Activated T-cell treated with anti-CD3 and anti-CD28 coated beads, Interleukin-2, amount 50 U/mL, for 24 hours (primary cell): ENCODE data around the gene POU3F4.

ENCODE experiments used
- DNase-seq: peaks from one replicate; pipeline ENCODE4 v3.0.0-alpha.2; 2020
- H3K27ac Mint-ChIP-seq: 2 replicates; pipeline ENCODE4 v1.8.0; 2020; ENCODE audit warnings: mild to moderate bottlenecking, mixed read lengths
- H3K27me3 Mint-ChIP-seq: 2 replicates; pipeline ENCODE4 v1.8.0; 2020; ENCODE audit warnings: mixed read lengths
- H3K36me3 Mint-ChIP-seq: 2 replicates; pipeline ENCODE4 v1.8.0; 2020; ENCODE audit warnings: low read depth, mixed read lengths
- H3K4me1 Mint-ChIP-seq: 2 replicates; pipeline ENCODE4 v1.8.0; 2020; ENCODE audit warnings: low read depth, mixed read lengths
- H3K4me3 Mint-ChIP-seq: 2 replicates; pipeline ENCODE4 v1.8.0; 2020; ENCODE audit warnings: mild to moderate bottlenecking, moderate library complexity, mixed read lengths
- H3K9me3 Mint-ChIP-seq: 2 replicates; pipeline ENCODE4 v1.8.0; 2020; ENCODE audit warnings: mixed read lengths

POU3F4 gene

GRCh38 chrX:83508006-83508405, at the start of gene POU3F4:
TSS of gene POU3F4 (plus strand) at chrX:83508290. CDS start at chrX:83508325, 35 bp downstream.
- Mint-ChIP-seq H3K4me1 (peaks cover 2% of the 10 kb centered on the region), H3K27ac (no peak within 1 kb of the TSS), H3K9me3 (no peaks in the 10 kb centered on the region), H3K36me3 (no peaks in the 10 kb centered on the region), H3K27me3 (peaks cover 97% of the 10 kb centered on the region), H3K4me3 (no peak within 1 kb of the TSS)
- DNase-seq = no peak

- H3K4me1 Mint-ChIP-seq = no peaks in the 10 kb centered on the region
- no peak for DNase-seq
- H3K36me3 Mint-ChIP-seq = no peaks in the 10 kb centered on the region
- no peak overlapping the region for H3K4me3 Mint-ChIP-seq
- peaks cover 22% of the 10 kb centered on the region for H3K27me3 Mint-ChIP-seq
- H3K27ac Mint-ChIP-seq = no peak overlapping the region
- H3K9me3 Mint-ChIP-seq = no peaks in the 10 kb centered on the region
Measured at GRCh38 chrX:83469551-83469950, 38.5 kb upstream of the POU3F4 start.

GRCh38 chrX:83495898-83496297, 12.2 kb upstream of the POU3F4 start:
- Mint-ChIP-seq H3K4me3 (no peak overlapping the region), H3K27me3 (peaks cover 17% of the 10 kb centered on the region), H3K4me1 (no peaks in the 10 kb centered on the region), H3K9me3 (no peaks in the 10 kb centered on the region), H3K27ac (no peak overlapping the region), H3K36me3 (no peaks in the 10 kb centered on the region)
- no peak for DNase-seq

GRCh38 chrX:83501003-83501402, 7.1 kb upstream of the POU3F4 start:
- H3K36me3 Mint-ChIP-seq = no peaks in the 10 kb centered on the region
- no peaks in the 10 kb centered on the region for H3K9me3 Mint-ChIP-seq
- H3K4me3 Mint-ChIP-seq = no peak overlapping the region
- no peak for DNase-seq
- peaks cover 63% of the 10 kb centered on the region for H3K27me3 Mint-ChIP-seq
- no peaks in the 10 kb centered on the region for H3K4me1 Mint-ChIP-seq
- no peak overlapping the region for H3K27ac Mint-ChIP-seq

- peaks cover 68% of the 10 kb centered on the region for H3K27me3 Mint-ChIP-seq
- H3K27ac Mint-ChIP-seq = no peak overlapping the region
- H3K4me3 Mint-ChIP-seq = no peak overlapping the region
- H3K9me3 Mint-ChIP-seq = no peaks in the 10 kb centered on the region
- DNase-seq = no peak
- no peaks in the 10 kb centered on the region for H3K4me1 Mint-ChIP-seq
- H3K36me3 Mint-ChIP-seq = no peaks in the 10 kb centered on the region
Measured at GRCh38 chrX:83501530-83501929, 6.6 kb upstream of the POU3F4 start.

GRCh38 chrX:83504721-83505479, 3.2 kb upstream of the POU3F4 start:
- H3K36me3 Mint-ChIP-seq = no peaks in the 10 kb centered on the region
- H3K27me3 Mint-ChIP-seq = peaks cover 97% of the 10 kb centered on the region
- peaks cover 2% of the 10 kb centered on the region for H3K4me1 Mint-ChIP-seq
- H3K9me3 Mint-ChIP-seq = no peaks in the 10 kb centered on the region
- no peak overlapping the region for H3K27ac Mint-ChIP-seq
- no peak overlapping the region for H3K4me3 Mint-ChIP-seq
- no peak for DNase-seq

GRCh38 chrX:83508526-83509253, 600 bp downstream of the POU3F4 start:
- Mint-ChIP-seq H3K4me1 (peaks cover 2% of the 10 kb centered on the region), H3K9me3 (no peaks in the 10 kb centered on the region), H3K36me3 (no peaks in the 10 kb centered on the region), H3K27ac (no peak overlapping the region), H3K4me3 (no peak overlapping the region), H3K27me3 (peaks cover 93% of the 10 kb centered on the region)
- no peak for DNase-seq

GRCh38 chrX:83509254-83509801, 1.2 kb downstream of the POU3F4 start:
- Mint-ChIP-seq H3K36me3 (no peaks in the 10 kb centered on the region), H3K4me1 (peaks cover 2% of the 10 kb centered on the region), H3K27ac (no peak overlapping the region), H3K27me3 (peaks cover 90% of the 10 kb centered on the region), H3K4me3 (no peak overlapping the region), H3K9me3 (no peaks in the 10 kb centered on the region)
- no peak for DNase-seq

GRCh38 chrX:83510510-83511062, 2.5 kb downstream of the POU3F4 start:
- no peak for DNase-seq

GRCh38 chrX:83511208-83511607, 3.1 kb downstream of the POU3F4 start:
- H3K4me3 Mint-ChIP-seq = no peak overlapping the region
- no peaks in the 10 kb centered on the region for H3K36me3 Mint-ChIP-seq
- no peak for DNase-seq
- H3K9me3 Mint-ChIP-seq = no peaks in the 10 kb centered on the region
- peaks cover 2% of the 10 kb centered on the region for H3K4me1 Mint-ChIP-seq
- H3K27ac Mint-ChIP-seq = no peak overlapping the region
- H3K27me3 Mint-ChIP-seq = peaks cover 82% of the 10 kb centered on the region

More at GRCh38 chrX:83510510-83511062, 2.5 kb downstream of the POU3F4 start:
- Mint-ChIP-seq H3K4me3 (no peak overlapping the region), H3K27ac (no peak overlapping the region), H3K4me1 (peaks cover 2% of the 10 kb centered on the region), H3K36me3 (no peaks in the 10 kb centered on the region), H3K27me3 (peaks cover 85% of the 10 kb centered on the region), H3K9me3 (no peaks in the 10 kb centered on the region)

- Mint-ChIP-seq H3K27ac (no peak overlapping the region), H3K4me1 (peaks cover 2% of the 10 kb centered on the region), H3K36me3 (no peaks in the 10 kb centered on the region), H3K27me3 (peaks cover 81% of the 10 kb centered on the region), H3K9me3 (no peaks in the 10 kb centered on the region), H3K4me3 (no peak overlapping the region)
- no peak for DNase-seq
Measured at GRCh38 chrX:83512111-83512510, 4.0 kb downstream of the POU3F4 start.

GRCh38 chrX:83516597-83516996, 8.5 kb downstream of the POU3F4 start:
- H3K4me3 Mint-ChIP-seq = no peak overlapping the region
- no peaks in the 10 kb centered on the region for H3K9me3 Mint-ChIP-seq
- DNase-seq = no peak
- no peak overlapping the region for H3K27ac Mint-ChIP-seq
- H3K4me1 Mint-ChIP-seq = no peaks in the 10 kb centered on the region
- H3K36me3 Mint-ChIP-seq = no peaks in the 10 kb centered on the region
- H3K27me3 Mint-ChIP-seq = peaks cover 54% of the 10 kb centered on the region

- no peak overlapping the region for H3K27ac Mint-ChIP-seq
- DNase-seq = no peak
- no peaks in the 10 kb centered on the region for H3K9me3 Mint-ChIP-seq
- peaks cover 25% of the 10 kb centered on the region for H3K27me3 Mint-ChIP-seq
- no peaks in the 10 kb centered on the region for H3K4me1 Mint-ChIP-seq
- no peak overlapping the region for H3K4me3 Mint-ChIP-seq
- H3K36me3 Mint-ChIP-seq = no peaks in the 10 kb centered on the region
Measured at GRCh38 chrX:83521905-83522304, 13.8 kb downstream of the POU3F4 start.

GRCh38 chrX:83529950-83530349, 21.9 kb downstream of the POU3F4 start:
- no peaks in the 10 kb centered on the region for H3K9me3 Mint-ChIP-seq
- no peaks in the 10 kb centered on the region for H3K4me1 Mint-ChIP-seq
- no peak overlapping the region for H3K4me3 Mint-ChIP-seq
- H3K36me3 Mint-ChIP-seq = no peaks in the 10 kb centered on the region
- DNase-seq = no peak
- peaks cover 19% of the 10 kb centered on the region for H3K27me3 Mint-ChIP-seq
- no peak overlapping the region for H3K27ac Mint-ChIP-seq
